ENCODE data around the gene SORBS2.

DNA sequence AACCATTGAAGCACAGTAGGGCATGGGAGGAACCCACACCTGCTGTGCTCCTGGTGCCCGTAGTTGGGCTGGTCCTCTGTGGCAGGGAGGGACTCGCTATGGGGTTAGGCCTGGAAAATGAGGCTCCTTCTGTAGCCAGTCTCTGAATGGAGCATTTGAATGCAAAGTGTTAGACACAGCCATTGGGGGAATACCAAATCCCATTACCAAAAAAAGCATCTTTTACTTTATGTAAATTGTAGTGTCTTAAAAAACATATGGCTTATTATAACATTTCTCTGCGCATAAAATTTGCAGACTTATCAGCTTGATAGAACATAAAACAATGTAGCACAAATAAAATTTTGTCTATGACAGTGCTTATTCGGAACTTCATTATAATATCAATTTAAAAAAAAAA, 147.5 kb downstream of the SORBS2 start:
- TF ChIP-seq, protein P1, sequence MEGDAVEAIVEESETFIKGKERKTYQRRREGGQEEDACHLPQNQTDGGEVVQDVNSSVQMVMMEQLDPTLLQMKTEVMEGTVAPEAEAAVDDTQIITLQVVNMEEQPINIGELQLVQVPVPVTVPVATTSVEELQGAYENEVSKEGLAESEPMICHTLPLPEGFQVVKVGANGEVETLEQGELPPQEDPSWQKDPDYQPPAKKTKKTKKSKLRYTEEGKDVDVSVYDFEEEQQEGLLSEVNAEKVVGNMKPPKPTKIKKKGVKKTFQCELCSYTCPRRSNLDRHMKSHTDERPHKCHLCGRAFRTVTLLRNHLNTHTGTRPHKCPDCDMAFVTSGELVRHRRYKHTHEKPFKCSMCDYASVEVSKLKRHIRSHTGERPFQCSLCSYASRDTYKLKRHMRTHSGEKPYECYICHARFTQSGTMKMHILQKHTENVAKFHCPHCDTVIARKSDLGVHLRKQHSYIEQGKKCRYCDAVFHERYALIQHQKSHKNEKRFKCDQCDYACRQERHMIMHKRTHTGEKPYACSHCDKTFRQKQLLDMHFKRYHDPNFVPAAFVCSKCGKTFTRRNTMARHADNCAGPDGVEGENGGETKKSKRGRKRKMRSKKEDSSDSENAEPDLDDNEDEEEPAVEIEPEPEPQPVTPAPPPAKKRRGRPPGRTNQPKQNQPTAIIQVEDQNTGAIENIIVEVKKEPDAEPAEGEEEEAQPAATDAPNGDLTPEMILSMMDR (IDR thresholded peaks at IDR 0.05), result no peak
- no peak for TF ChIP-seq EP300 (IDR thresholded peaks at IDR 0.05)
